Neural cell (in vitro differentiated cells): ENCODE measurements around the gene METAP1. TPM values are rescaled to one million over a fixed set of nuclear protein-coding genes. Genes with fewer than 3 reads are reported as not detected.

Experiments
- H2AFZ ChIP-seq: fragments of 200-600, 300-800 bp; sonication (generic), shearing (Covaris generic); 2 replicates; pipeline ENCODE4 v1.6.0; 2014; ENCODE audit warnings: low read depth, mild to moderate bottlenecking, antibody characterized with exemption, low read length, moderate library complexity
- H3F3A ChIP-seq: fragments of 200-600 bp; shearing (Covaris generic); 2 replicates; pipeline ENCODE4 v1.6.1; 2016; ENCODE audit warnings: mild to moderate bottlenecking, moderate library complexity, mixed read lengths, antibody characterized with exemption, low read length; ENCODE audit not compliant: insufficient read depth, poor library complexity, severe bottlenecking
- H3K27ac ChIP-seq: fragments of 200-600, 300-800 bp; sonication (generic), shearing (Covaris generic); 2 replicates; pipeline ENCODE4 v1.5.1; 2014; ENCODE audit warnings: mild to moderate bottlenecking, low read length, moderate library complexity
- H3K27me3 ChIP-seq: fragments of 300-800, 200-600 bp; sonication (generic), shearing (Covaris generic); 2 replicates; pipeline ENCODE4 v1.6.0; 2014; ENCODE audit warnings: mild to moderate bottlenecking, low read depth, low read length, moderate library complexity; ENCODE audit not compliant: insufficient read depth
- H3K36me3 ChIP-seq: fragments of 300-800, 200-600 bp; sonication (generic), shearing (Covaris generic); 2 replicates; pipeline ENCODE4 v1.5.1; 2014; ENCODE audit warnings: mild to moderate bottlenecking, antibody characterized with exemption, low read length, moderate library complexity; ENCODE audit not compliant: insufficient read depth
- H3K4me2 ChIP-seq: fragments of 300-800, 200-600 bp; sonication (generic), shearing (Covaris generic); 2 replicates; pipeline ENCODE4 v1.6.0; 2014; ENCODE audit warnings: mild to moderate bottlenecking, low read length
- H3K4me3 ChIP-seq: fragments of 300-800, 200-600 bp; sonication (generic), shearing (Covaris generic); 2 replicates; pipeline ENCODE4 v1.5.1; 2014; ENCODE audit warnings: mild to moderate bottlenecking, low read length, moderate library complexity
- H3K79me2 ChIP-seq: fragments of 200-600 bp; shearing (Covaris generic); replicated peaks from 2 replicates; pipeline ENCODE4 v1.6.0; 2014; ENCODE audit warnings: mild to moderate bottlenecking, low read length, moderate library complexity; ENCODE audit not compliant: insufficient read depth
- H3K9ac ChIP-seq: fragments of 300-800, 200-600 bp; sonication (generic), shearing (Covaris generic); 2 replicates; pipeline ENCODE4 v1.6.1; 2016; ENCODE audit warnings: mild to moderate bottlenecking, low read length, mixed read lengths
- H3K9me2 ChIP-seq: fragments of 200-600 bp; shearing (Covaris generic); 2 replicates; pipeline ENCODE4 v1.6.1; 2016; ENCODE audit warnings: mild to moderate bottlenecking, low read length, mixed read lengths; ENCODE audit not compliant: insufficient read depth
- H3K9me3 ChIP-seq: fragments of 200-600, 300-800 bp; sonication (generic), shearing (Covaris generic); 2 replicates; pipeline ENCODE4 v1.6.1; 2016; ENCODE audit warnings: mild to moderate bottlenecking, mixed run types, low read length, moderate library complexity, mixed read lengths
- H4K20me1 ChIP-seq: fragments of 200-600 bp; shearing (Covaris generic); 2 replicates; pipeline ENCODE4 v1.6.1; 2016; ENCODE audit warnings: mild to moderate bottlenecking, mixed run types; ENCODE audit not compliant: insufficient read depth
- CTCF ChIP-seq: fragments of 450-650 bp; IDR thresholded peaks from 2 replicates; pipeline ENCODE4 v1.5.1; 2014; ENCODE audit warnings: antibody characterized with exemption, mild to moderate bottlenecking, moderate library complexity; ENCODE audit not compliant: poor library complexity, severe bottlenecking
- EP300 ChIP-seq: fragments of 450-650 bp; conservative IDR thresholded peaks from 2 replicates; pipeline ENCODE4 v1.6.1; 2014; ENCODE audit warnings: antibody characterized with exemption, mild to moderate bottlenecking, moderate library complexity; ENCODE audit not compliant: poor library complexity, severe bottlenecking
- EZH2 ChIP-seq: fragments of 200-600, 300-800 bp; shearing (Covaris generic), sonication (generic); IDR thresholded peaks from 2 replicates; pipeline ENCODE4 v1.6.1; 2014; ENCODE audit warnings: antibody characterized with exemption, low read length, borderline replicate concordance, mild to moderate bottlenecking; ENCODE audit not compliant: insufficient read depth, poor library complexity, severe bottlenecking
- MXI1 ChIP-seq: fragments of 450-650 bp; conservative IDR thresholded peaks from 2 replicates; pipeline ENCODE4 v1.6.1; 2014; ENCODE audit warnings: antibody characterized with exemption, mild to moderate bottlenecking; ENCODE audit not compliant: poor library complexity, severe bottlenecking
- POLR2AphosphoS5 ChIP-seq: IDR thresholded peaks from 2 replicates; pipeline ENCODE4 v1.6.1; 2012
- RAD21 ChIP-seq: fragments of 450-650 bp; conservative IDR thresholded peaks from 2 replicates; pipeline ENCODE4 v1.6.1; 2014; ENCODE audit warnings: antibody characterized with exemption, mild to moderate bottlenecking, moderate library complexity
- REST ChIP-seq: IDR thresholded peaks from 2 replicates; pipeline ENCODE4 v1.6.1; 2012; ENCODE audit warnings: borderline replicate concordance
- SMC3 ChIP-seq: fragments of 450-650 bp; conservative IDR thresholded peaks from 2 replicates; pipeline ENCODE4 v1.6.1; 2014; ENCODE audit warnings: antibody characterized with exemption, mild to moderate bottlenecking, moderate library complexity; ENCODE audit not compliant: poor library complexity
- TAF1 ChIP-seq: IDR thresholded peaks from 2 replicates; pipeline ENCODE4 v1.6.1; 2012; ENCODE audit warnings: low read depth
- polyA plus RNA-seq: library from polyadenylated mRNA; depleted of rRNA; stranded (reverse); fragments of >200 nt; gene quantifications from 2 replicates; pipeline ENCODE4 v1.2.3, GENCODE V29; 2014

METAP1 gene
- polyA plus RNA-seq, 1 donor from 2014 or later, result 24.5 TPM

DNA sequence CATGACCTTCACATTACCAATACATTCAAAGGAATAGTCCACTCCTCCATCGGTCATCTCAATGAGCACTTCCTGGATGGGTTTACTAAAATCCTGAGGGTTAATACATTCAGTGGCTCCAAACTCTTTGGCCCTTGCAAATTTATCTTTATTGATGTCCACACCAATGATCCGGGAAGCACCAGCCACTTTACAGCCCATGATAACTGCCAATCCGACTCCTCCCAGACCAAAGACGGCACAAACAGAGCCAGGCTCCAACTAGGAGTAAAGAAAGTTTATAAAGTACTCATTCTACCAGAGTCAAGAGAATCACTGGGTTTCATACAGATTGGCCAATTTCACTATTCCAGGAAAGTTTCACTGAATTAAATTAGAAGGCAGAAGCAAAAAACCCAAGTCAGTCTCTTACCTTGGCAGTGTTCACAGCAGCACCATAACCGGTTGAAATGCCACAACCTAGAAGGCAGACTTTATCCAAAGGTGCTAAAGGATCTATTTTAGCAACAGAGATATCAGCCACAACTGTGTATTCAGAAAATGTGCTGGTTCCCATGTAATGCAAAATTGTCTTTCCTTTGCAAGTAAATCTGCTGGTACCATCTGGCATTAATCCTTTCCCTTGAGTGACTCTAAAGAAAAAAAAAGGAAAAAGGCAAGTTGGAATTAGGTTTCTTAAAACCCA lies 80.9 kb downstream of the METAP1 start:
- H3K79me2 ChIP-seq, result peaks cover 4% of the 10 kb centered on the region
- no peak overlapping the region for H3K9ac ChIP-seq
- no peak overlapping the region for H2AFZ ChIP-seq
- H3K4me3 ChIP-seq, result no peak overlapping the region
- no peaks in the 10 kb centered on the region for H3F3A ChIP-seq
- peaks cover 16% of the 10 kb centered on the region for H3K36me3 ChIP-seq
- H3K4me2 ChIP-seq, result no peak overlapping the region
- no peaks in the 10 kb centered on the region for H4K20me1 ChIP-seq
- H3K9me3 ChIP-seq, result no peaks in the 10 kb centered on the region
- TF ChIP-seq EP300 (no peak), POLR2AphosphoS5 (no peak)
- no peak overlapping the region for H3K27ac ChIP-seq
- no peaks in the 10 kb centered on the region for H3K9me2 ChIP-seq
- H3K27me3 ChIP-seq, result no peaks in the 10 kb centered on the region

- H3K4me2 ChIP-seq, result no peak overlapping the region
- H3K79me2 ChIP-seq, result peaks cover 4% of the 10 kb centered on the region
- no peaks in the 10 kb centered on the region for H3K9me3 ChIP-seq
- H3K36me3 ChIP-seq, result peaks cover 16% of the 10 kb centered on the region
- no peak overlapping the region for H3K4me3 ChIP-seq
- no peaks in the 10 kb centered on the region for H4K20me1 ChIP-seq
- TF ChIP-seq POLR2AphosphoS5, result no peak
- TF ChIP-seq SMC3, result no peak
- no peak for TF ChIP-seq MXI1
- TF ChIP-seq CTCF, result no peak
- TF ChIP-seq EP300, result no peak
- TF ChIP-seq RAD21, result no peak
- TF ChIP-seq EZH2, result no peak
- no peak for TF ChIP-seq TAF1
- TF ChIP-seq REST, result no peak
- H3F3A ChIP-seq, result no peaks in the 10 kb centered on the region
- H3K9ac ChIP-seq, result no peak overlapping the region
- no peaks in the 10 kb centered on the region for H3K9me2 ChIP-seq
- no peaks in the 10 kb centered on the region for H3K27me3 ChIP-seq
- no peak overlapping the region for H2AFZ ChIP-seq
- no peak overlapping the region for H3K27ac ChIP-seq
Observed at GRCh38 chr4:99077177-99077576, 81.7 kb downstream of the METAP1 start.

DNA sequence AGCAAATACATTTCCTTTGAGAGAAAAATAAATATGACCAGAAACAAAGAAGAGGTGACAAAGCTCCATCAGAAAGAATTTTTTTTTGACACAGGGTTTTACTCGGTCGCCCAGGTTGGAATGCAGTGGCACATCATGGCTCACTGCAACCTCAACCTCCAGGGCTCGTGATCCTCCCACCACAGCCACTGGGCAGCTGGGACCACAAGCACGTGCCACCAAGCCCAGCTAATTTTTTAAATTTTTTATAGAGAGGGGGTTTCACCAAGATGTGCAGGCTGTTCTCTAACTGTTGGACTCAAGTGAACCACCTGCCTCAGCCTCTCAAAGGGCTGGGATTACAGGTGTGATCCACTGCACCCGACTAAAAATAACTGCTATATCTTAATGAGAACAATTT lies 82.8 kb downstream of the METAP1 start:
- Histone ChIP-seq H3K9me2 (no peaks in the 10 kb centered on the region), H3K79me2 (peaks cover 4% of the 10 kb centered on the region), H4K20me1 (no peaks in the 10 kb centered on the region), H3K4me3 (no peak overlapping the region), H3K27ac (no peak overlapping the region), H3K36me3 (peaks cover 16% of the 10 kb centered on the region), H3K9ac (no peak overlapping the region), H3K4me2 (no peak overlapping the region), H3K9me3 (no peaks in the 10 kb centered on the region), H3F3A (no peaks in the 10 kb centered on the region), H2AFZ (no peak overlapping the region), H3K27me3 (no peaks in the 10 kb centered on the region)
- TF ChIP-seq REST, result no peak
- TF ChIP-seq POLR2AphosphoS5, result no peak
- no peak for TF ChIP-seq RAD21
- TF ChIP-seq EZH2, result no peak
- no peak for TF ChIP-seq SMC3
- TF ChIP-seq EP300, result no peak
- TF ChIP-seq MXI1, result no peak
- no peak for TF ChIP-seq CTCF
